Erythroblast (primary cell): ENCODE measurements around the gene SLC44A1.

Experiments
- GATA1 ChIP-seq: IDR thresholded peaks from 2 replicates; pipeline ENCODE4 v1.6.1; 2011; ENCODE audit warnings: low read depth, mild to moderate bottlenecking, control low read depth, low read length, moderate library complexity
- POLR2A ChIP-seq: IDR thresholded peaks from 2 replicates; pipeline ENCODE4 v1.6.1; 2011; ENCODE audit warnings: mild to moderate bottlenecking, low read length

DNA sequence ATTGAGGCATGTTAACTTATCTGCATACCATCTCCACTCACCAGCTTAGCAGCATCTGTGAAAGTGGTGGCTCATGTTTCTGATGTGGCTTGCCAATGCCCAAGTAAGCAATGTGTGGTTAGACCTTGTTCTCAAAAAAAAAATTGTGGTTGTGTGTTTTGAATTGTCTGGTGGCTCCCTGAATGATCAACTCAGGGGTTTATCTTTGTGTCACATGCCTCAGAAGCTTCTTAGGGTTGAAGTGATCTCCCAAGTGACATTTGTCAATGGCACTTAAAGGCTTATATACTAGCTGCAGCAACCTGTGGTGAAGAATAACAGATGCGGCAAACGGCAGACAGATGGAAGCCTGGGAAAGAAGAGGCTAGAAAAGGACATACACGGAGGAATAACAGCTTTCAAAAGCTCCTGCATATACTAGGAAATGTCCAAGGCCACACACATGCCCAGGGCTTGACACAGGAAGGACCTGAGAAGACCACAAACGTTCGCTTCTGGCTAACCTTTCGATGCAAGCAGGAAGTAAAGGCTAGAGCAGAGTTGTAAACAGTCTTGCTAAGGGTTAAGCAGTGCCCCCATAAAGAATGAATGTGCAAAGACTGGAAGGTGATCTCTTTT lies 161.2 kb downstream of the SLC44A1 start:
- TF ChIP-seq POLR2A, result no peak
- TF ChIP-seq GATA1, result no peak
